Endodermal cell (in vitro differentiated cells): ENCODE measurements around the gene IGSF3. TPM values are rescaled to one million over a fixed set of nuclear protein-coding genes. Genes with fewer than 3 reads are reported as not detected.

ENCODE experiments used
- DNase-seq: peaks from one replicate; pipeline ENCODE4 v3.0.0-alpha.2; 2017
- H3K27ac ChIP-seq: 2 replicates; pipeline ENCODE4 v1.5.1; 2013; ENCODE audit warnings: mild to moderate bottlenecking, low read depth, low read length, moderate library complexity
- H3K27me3 ChIP-seq: 2 replicates; pipeline ENCODE4 v1.6.1; 2013; ENCODE audit warnings: mild to moderate bottlenecking, low read length, moderate library complexity; ENCODE audit not compliant: insufficient read depth, control insufficient read depth, poor library complexity, severe bottlenecking
- H3K36me3 ChIP-seq: 2 replicates; pipeline ENCODE4 v1.7.0; 2013; ENCODE audit warnings: mild to moderate bottlenecking, low read length, moderate library complexity; ENCODE audit not compliant: control insufficient read depth, insufficient read depth
- H3K4me1 ChIP-seq: one replicate; pipeline ENCODE4 v1.7.0; 2013; ENCODE audit warnings: low read length; ENCODE audit not compliant: control insufficient read depth, insufficient read depth
- H3K4me3 ChIP-seq: 2 replicates; pipeline ENCODE4 v1.5.1; 2013; ENCODE audit warnings: mild to moderate bottlenecking, low read length, moderate library complexity
- H3K9ac ChIP-seq: 2 replicates; pipeline ENCODE4 v1.6.1; 2013; ENCODE audit warnings: mild to moderate bottlenecking, low read length, moderate library complexity; ENCODE audit not compliant: poor library complexity, severe bottlenecking; ENCODE audit errors: extremely low read depth
- H3K9me3 ChIP-seq: 2 replicates; pipeline ENCODE4 v1.6.1; 2013; ENCODE audit warnings: mild to moderate bottlenecking, low read length, moderate library complexity; ENCODE audit not compliant: control insufficient read depth
- H3K27ac Mint-ChIP-seq: 2 replicates; pipeline ENCODE4 v1.8.0; 2020; ENCODE audit warnings: mixed read lengths
- H3K27me3 Mint-ChIP-seq: 2 replicates; pipeline ENCODE4 v1.8.0; 2021; ENCODE audit warnings: mild to moderate bottlenecking, mixed read lengths; ENCODE audit not compliant: insufficient read depth
- H3K36me3 Mint-ChIP-seq: 2 replicates; pipeline ENCODE4 v1.8.0; 2020; ENCODE audit warnings: low read depth, mixed read lengths
- H3K4me1 Mint-ChIP-seq: 2 replicates; pipeline ENCODE4 v1.8.0; 2020; ENCODE audit warnings: mixed read lengths
- H3K4me3 Mint-ChIP-seq: 2 replicates; pipeline ENCODE4 v1.8.0; 2020; ENCODE audit warnings: mild to moderate bottlenecking, moderate library complexity, mixed read lengths
- H3K9me3 Mint-ChIP-seq: 2 replicates; pipeline ENCODE4 v1.8.0; 2020; ENCODE audit warnings: mild to moderate bottlenecking, mixed read lengths
- WGBS, 2 experiments: methylation state at CpG; one replicate each; pipeline versions ENCODE4 v1.1.5 to v1.1.7; 2013; ENCODE audit warnings: missing lambda C conversion rate in 2 of 2, mixed read lengths in 1 of 2; ENCODE audit not compliant: insufficient coverage in 1 of 2, insufficient read length in 1 of 2; 5-methylcytosine and 5-hydroxymethylcytosine counted together
- total RNA-seq, 2 donors: library from RNA; stranded (reverse); fragmentation: NEBNext Ultra II Directional in 1 of 2; extraction: Animal tissue kit (Norgen Biotek cat#: 25700) in 1 of 2; gene quantifications; 2 replicates in 1 of 2; 3 replicates in 1 of 2; pipeline ENCODE4 v1.2.1, GENCODE V29; 2021
- TF ChIP-seq, protein P1 (sequence below): fragments of 200-600 bp; sonication (generic); conservative IDR thresholded peaks from 2 replicates; pipeline ENCODE4 v1.5.0; 2021; ENCODE audit warnings: antibody characterized with exemption, mild to moderate bottlenecking

IGSF3 gene
- total RNA-seq, 2 donors from 2014 or later, result 35.0 to 36.7 TPM

GRCh38 chr1:116690849-116691406, 23.4 kb upstream of the IGSF3 start:
- TF ChIP-seq, protein P1, sequence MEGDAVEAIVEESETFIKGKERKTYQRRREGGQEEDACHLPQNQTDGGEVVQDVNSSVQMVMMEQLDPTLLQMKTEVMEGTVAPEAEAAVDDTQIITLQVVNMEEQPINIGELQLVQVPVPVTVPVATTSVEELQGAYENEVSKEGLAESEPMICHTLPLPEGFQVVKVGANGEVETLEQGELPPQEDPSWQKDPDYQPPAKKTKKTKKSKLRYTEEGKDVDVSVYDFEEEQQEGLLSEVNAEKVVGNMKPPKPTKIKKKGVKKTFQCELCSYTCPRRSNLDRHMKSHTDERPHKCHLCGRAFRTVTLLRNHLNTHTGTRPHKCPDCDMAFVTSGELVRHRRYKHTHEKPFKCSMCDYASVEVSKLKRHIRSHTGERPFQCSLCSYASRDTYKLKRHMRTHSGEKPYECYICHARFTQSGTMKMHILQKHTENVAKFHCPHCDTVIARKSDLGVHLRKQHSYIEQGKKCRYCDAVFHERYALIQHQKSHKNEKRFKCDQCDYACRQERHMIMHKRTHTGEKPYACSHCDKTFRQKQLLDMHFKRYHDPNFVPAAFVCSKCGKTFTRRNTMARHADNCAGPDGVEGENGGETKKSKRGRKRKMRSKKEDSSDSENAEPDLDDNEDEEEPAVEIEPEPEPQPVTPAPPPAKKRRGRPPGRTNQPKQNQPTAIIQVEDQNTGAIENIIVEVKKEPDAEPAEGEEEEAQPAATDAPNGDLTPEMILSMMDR, result no peak
- Histone ChIP-seq H3K4me1 (peaks cover 5% of the 10 kb centered on the region), H3K4me3 (no peak overlapping the region), H3K27me3 (no peaks in the 10 kb centered on the region), H3K36me3 (no peaks in the 10 kb centered on the region), H3K9me3 (no peaks in the 10 kb centered on the region), H3K27ac (peak overlapping the region; percentile 22), H3K9ac (no peak overlapping the region)
- Mint-ChIP-seq H3K27ac (no peak overlapping the region), H3K4me1 (peaks cover 14% of the 10 kb centered on the region), H3K27me3 (no peaks in the 10 kb centered on the region), H3K4me3 (no peak overlapping the region), H3K36me3 (no peaks in the 10 kb centered on the region), H3K9me3 (no peaks in the 10 kb centered on the region)
- no peak for DNase-seq
- WGBS, 2 experiments, result 76% methylated on average over 3 of the region's 3 CpGs; no CpG with 5 or more reads in 1 of the 2 experiments

DNA sequence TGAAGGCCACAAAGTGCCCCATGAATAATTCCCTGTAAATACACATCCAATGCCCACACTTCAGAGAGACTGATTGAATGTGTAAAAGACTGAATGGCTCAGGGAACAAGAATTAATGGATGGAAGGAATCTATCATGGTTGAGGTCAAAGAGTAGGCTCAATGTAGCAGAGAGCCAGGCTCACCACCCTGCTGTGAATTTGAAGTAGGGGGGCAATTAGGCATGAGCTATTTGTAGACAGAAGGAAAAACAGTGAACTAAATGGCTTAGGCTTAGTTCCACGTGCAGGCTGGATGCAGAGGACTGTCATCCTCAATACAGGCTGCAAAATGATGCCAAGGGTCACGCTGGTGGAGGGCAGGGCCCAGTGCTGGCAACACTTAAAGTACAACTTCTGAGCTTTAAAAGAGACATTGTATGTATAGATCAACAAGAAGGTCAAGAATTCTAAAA, 22.9 kb upstream of the IGSF3 start:
- H3K36me3 Mint-ChIP-seq, result no peaks in the 10 kb centered on the region
- H3K9me3 ChIP-seq, result no peaks in the 10 kb centered on the region
- TF ChIP-seq, protein P1, result no peak
- no peak overlapping the region for H3K4me3 Mint-ChIP-seq
- WGBS, 2 experiments, result 52 to 68% methylated on average over 2 of the region's 2 CpGs
- no peaks in the 10 kb centered on the region for H3K36me3 ChIP-seq
- H3K9me3 Mint-ChIP-seq, result no peaks in the 10 kb centered on the region
- H3K4me1 ChIP-seq, result peaks cover 5% of the 10 kb centered on the region
- no peaks in the 10 kb centered on the region for H3K27me3 Mint-ChIP-seq
- DNase-seq, result no peak
- no peak overlapping the region for H3K4me3 ChIP-seq
- H3K9ac ChIP-seq, result no peak overlapping the region
- H3K27ac Mint-ChIP-seq, result no peak overlapping the region
- H3K27ac ChIP-seq, result no peak overlapping the region
- peaks cover 14% of the 10 kb centered on the region for H3K4me1 Mint-ChIP-seq
- H3K27me3 ChIP-seq, result no peaks in the 10 kb centered on the region

GRCh38 chr1:116686723-116687352, 19.3 kb upstream of the IGSF3 start:
- H3K9ac ChIP-seq, result no peak overlapping the region
- DNase-seq, result peak; percentile 16
- Mint-ChIP-seq H3K4me1 (peaks cover 14% of the 10 kb centered on the region), H3K27ac (no peak overlapping the region), H3K36me3 (no peaks in the 10 kb centered on the region), H3K27me3 (no peaks in the 10 kb centered on the region), H3K4me3 (no peak overlapping the region), H3K9me3 (no peaks in the 10 kb centered on the region)
- peaks cover 5% of the 10 kb centered on the region for H3K4me1 ChIP-seq
- 93 to 100% methylated on average over 2 to 4 of the region's 4 CpGs for WGBS, 2 experiments
- no peak overlapping the region for H3K4me3 ChIP-seq
- no peaks in the 10 kb centered on the region for H3K9me3 ChIP-seq
- TF ChIP-seq, protein P1, result no peak
- H3K27ac ChIP-seq, result peak overlapping the region; percentile 60
- H3K27me3 ChIP-seq, result no peaks in the 10 kb centered on the region
- no peaks in the 10 kb centered on the region for H3K36me3 ChIP-seq
